COLO668 (cell line): Measurements from ENCODE around the gene GAL3ST3.
A peak's percentile ranks its signal among the peaks of the same experiment; 100 is the strongest.
"Not testable (repeated sequence)": the region's sequence is repeated elsewhere in the genome, so short reads cannot be mapped to it uniquely, and the experiment has no call there.

Experiments used
- DNase-seq: peaks from one replicate; lab custom pipeline; 2025; ENCODE audit not compliant: unreplicated experiment; lab: John Stamatoyannopoulos, UW

Gene GAL3ST3

DNA sequence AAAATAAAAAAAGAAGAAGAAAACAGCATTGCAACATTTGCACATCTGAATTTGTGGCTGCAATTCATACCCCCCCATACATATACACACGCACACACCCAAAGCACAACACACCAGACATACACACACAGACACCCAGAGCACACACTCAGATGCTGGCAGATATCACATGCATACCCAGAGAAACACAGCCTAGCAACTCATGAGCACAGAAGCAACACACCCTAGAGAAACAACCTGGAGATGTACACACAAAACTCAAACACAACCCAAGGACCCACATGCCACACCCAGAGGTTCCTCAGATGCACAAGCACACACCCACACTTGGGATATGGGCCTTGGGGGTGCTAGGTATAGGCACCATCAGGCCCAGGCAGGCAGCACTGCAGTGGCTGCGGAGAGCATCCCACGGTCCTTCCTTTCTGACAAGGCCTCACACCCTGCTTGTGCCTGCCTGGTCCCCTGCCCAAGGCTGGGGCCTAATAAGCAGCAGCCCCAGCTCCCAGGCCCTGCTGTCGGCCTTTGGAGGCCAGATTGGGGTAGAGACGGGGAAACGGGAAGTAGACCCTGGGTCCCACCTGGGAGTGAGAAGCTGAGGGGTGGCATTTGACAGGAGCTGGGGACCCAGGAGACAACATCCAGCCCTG is 34.0 kb downstream of the GAL3ST3 start:
- no peak for DNase-seq

DNA sequence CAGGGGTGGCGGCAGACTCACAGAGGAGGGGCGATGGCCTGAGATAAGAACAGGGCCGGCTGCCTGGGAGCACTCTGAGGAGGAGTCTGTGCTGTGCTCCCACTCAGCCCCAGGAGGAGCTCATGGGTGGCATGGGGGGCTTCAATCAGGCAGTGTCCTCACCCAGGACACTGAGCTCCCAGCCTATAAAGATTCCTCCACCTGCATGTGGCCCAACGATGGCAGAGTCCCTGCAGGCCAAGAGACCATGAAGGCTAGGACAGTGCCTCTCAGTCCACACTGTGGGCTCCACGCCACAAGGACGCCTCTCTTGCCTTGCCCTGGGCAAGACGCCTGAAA is 35.2 kb downstream of the GAL3ST3 start:
- no peak for DNase-seq

DNA sequence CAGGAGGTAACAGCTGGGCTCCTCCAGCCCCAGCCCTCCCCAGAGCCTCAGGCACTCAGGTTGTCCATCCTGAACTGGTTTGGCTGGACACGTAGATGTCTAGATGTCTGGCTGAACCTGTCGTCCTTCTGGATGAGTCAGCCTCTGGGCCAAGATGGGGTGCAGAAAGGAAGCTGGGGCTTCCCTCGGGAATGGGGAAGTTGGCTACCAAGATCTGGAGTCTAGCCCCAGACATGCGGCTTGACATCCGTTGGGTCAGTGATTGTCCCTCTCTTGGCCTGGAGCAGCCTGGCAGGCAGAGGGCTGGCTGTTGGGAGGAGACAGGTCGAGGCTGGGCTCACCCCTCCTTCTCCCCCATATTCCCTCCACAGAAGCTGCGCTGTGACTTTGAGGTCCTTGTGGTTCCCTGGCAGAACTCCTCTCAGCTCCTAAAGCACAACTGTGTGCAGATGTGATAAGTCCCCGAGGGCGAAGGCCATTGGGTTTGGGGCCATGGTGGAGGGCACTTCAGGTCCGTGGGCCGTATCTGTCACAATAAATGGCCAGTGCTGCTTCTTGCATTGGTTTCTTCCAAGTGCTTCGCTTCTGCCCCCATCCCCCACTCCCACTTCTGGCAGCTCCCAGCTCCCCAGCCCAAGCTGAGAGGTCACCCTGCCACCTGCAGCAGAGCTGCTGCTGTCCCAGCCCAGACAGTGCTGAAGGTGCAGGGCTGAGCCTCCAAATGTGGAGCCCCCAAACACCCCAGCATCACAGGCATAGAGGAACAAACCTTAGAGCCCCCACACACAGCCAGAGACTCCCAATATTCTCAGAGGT is 35.8 kb downstream of the GAL3ST3 start:
- no peak for DNase-seq

DNA sequence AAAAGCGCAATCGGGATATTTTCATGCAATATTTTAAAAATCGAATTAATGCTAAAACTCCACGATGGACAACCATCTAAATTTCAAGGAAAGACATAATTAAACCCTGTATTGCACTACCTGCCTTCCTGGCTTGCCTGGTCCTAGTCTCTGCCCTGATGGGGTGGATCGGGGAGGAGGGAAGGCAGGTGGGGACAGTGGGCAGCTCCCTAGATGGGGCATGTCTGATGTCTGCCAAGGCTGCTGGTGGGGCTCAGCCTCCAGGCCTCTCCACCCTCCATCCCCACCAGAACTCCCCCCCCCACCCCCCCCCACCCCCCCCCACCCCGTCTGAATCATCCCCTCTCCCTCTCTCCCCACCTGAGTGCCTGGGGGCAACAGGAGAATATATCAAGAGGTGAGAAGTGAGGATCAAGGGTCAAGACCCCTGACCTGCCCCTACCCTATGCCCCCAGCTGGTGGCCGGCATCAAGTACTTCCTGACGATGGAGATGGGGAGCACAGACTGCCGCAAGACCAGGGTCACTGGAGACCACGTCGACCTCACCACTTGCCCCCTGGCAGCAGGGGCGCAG is 36.5 kb downstream of the GAL3ST3 start:
- no peak for DNase-seq

DNA sequence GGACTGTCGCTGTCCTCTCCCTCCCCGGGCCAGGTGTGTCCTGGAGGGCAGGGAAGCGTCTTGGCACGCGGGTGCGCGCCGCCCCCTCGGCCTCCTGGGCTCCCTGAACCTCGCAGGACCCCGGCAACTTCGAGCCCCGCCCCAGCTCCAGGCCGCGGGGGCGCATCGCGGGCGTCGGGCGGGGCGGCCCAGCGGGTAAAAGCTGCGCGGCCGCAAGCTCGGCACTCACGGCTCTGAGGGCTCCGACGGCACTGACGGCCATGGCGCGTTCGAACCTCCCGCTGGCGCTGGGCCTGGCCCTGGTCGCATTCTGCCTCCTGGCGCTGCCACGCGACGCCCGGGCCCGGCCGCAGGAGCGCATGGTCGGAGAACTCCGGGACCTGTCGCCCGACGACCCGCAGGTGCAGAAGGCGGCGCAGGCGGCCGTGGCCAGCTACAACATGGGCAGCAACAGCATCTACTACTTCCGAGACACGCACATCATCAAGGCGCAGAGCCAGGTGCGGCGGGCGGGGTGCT is 37.1 kb downstream of the GAL3ST3 start, which contains the start of gene CST6:
TSS of gene CST6 (plus strand) at position 224 of the 519 bp plus-strand sequence. CDS start at position 261, 37 bp downstream.
- peak; percentile 60 for DNase-seq

DNA sequence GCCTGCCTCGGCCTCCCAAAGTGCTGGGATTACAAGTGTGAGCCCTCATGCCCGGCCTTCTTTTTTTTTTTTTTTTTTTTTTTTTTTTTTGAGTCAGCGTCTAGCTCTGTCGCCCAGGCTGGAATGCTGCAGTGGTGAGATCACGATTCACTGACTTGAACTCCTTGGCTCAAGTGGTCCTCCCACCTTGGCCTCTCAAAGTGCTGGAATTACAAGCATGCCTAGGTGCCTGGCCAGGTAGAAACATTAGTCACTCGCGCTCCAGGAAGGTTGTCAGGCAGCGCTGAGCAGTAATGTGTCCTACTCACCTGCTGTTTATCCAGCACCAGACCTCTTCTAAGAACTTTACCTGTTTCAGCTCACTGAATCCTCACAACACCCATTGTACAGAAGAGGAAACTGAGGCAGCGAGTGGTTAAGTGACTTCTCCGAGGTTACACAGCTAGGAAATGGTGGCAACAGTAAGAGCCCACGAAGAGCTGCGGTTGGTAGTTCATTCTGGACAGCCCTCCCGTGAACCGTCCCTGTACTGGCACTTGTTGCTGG is 37.6 kb downstream of the GAL3ST3 start:
- no peak for DNase-seq

DNA sequence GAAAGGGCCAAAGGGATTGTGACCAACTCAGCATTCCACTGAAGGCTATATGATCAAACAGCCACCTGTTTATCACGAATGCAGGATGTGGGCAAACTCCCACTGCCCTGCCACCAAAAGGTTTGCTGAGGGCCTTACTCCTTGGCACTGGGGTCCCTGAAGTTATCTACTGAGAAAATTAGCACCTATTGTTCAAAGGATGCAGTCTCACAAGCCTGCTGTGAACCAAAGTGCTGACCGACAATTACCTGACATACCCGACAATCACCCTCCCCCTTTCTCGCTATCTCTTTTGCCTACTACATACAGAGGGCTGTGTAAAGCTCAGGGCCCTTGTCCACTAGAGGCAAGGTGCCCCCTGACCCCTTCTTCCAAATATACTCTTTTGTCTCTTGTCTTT is 38.9 kb downstream of the GAL3ST3 start:
- DNase-seq, result not testable (repeated sequence)

DNA sequence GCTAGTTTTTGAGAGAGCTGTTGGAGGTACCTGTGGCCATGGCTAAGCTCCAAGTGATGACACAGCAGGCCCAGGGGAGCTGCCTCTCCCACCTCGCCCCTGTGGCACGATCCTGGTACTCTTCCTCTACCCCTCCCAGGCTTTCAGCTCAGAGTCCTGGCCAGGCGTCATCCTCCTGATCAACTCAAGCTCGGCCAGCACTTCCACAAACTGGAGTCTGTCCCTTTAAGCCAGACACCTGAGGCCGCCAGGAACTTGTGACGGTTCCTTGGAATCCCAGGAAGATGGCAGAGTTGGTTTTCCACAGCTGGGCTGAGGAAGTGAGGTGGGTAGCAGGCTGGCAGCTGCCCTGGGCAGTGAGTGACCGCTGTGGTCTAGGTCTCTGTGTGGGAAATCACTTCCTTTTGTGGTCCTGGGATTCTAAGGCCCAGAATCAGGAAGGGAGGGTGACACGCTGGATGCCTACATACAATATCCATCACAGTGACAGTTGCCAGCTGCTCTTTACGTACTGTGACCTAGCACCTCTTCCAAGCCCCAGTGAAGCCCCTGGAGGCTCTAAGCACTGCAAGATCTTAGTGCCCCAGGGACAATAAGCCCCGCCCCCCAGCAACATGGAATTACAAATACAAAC is 40.4 kb downstream of the GAL3ST3 start:
- peak; percentile 14 for DNase-seq

DNA sequence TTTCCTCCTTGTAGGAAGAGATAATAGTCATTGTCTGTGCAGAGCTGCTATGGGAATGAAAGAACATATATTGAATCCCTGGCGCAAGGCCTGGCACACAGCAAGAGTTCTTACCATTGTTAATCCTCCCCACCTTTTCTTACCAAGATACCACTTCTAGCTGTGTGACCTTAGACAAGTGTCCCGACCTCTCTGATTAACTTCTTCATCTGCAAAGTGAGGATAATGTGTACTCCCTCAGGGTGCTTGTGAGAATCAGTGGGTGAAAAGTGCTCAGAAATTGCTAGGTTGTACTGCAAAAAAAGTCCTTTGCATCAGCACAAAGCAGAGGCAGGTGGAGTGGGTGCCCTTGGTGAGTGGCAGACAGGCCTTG is 40.9 kb downstream of the GAL3ST3 start:
- DNase-seq, result no peak

DNA sequence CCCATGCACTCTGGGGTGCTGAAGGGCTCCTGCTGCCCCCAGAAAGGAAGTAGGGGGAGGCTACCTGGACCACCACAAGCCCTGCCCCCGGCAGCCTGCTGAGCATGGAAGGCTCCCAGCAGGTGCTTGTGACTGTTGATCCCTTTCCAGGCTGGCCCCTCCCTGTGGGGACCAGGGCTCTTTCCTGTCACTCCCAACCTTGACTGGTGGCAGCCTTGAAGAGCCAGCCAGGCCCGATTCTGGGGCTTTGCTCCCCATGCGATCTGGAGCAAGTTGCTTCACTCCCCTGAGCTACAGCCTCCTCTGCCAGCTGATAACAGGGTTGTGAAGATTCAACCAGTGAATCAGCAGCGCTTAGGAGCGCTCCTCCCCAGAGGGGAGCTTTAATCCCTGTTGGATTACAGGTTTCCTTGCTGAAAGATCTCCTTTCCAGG is 41.7 kb downstream of the GAL3ST3 start:
- DNase-seq, result peak; percentile 22

DNA sequence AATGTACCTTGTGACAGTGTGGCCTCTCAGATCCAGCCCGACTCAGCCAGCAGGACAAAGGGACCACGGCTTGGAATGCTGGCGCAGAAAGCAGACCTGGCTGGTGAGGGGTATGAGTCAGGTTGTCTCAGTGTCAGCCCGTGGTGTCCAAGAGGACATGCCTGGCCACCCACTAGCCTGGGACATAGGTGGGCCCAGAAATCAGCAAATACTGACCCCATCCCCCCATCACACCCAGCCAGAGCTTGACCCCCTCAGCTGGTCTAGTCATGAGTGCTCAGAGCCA is 42.1 kb downstream of the GAL3ST3 start:
- DNase-seq, result no peak

DNA sequence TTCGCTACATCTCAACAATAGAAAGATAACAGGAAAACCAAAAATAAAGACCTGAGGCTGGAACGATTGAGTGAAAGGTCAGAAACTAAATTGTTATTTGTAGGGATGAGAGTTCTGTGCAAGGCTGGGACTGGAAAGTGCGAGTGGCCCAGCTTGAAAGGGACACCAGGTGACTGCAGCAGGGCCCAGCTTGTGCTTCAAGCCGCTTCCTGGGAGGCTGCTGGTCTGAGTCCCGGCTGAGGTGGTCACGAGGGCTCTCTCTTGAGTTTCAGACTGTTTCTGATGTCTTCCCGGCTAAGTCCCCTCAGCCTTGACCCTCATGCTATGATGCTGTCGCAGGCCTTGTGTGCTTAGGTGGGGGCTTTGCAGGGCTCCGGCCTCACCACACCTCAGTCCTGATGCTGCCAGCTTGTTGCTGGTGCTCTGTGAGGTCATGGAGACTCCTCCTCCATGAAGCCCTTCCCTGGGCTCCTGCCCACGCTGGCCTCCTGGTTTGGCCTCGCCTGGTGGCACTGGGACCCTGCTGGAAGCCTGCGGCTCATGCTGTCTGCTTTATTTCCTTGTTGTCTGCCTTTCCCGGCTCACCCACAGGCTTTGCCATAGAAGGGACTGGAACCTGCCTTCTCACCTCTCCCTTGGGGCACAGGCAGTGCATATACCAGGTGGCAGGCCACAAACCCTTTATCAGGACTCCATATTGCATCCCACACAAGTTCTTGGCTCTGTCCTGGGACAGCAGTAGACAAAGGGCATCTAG is 42.6 kb downstream of the GAL3ST3 start:
- no peak for DNase-seq

DNA sequence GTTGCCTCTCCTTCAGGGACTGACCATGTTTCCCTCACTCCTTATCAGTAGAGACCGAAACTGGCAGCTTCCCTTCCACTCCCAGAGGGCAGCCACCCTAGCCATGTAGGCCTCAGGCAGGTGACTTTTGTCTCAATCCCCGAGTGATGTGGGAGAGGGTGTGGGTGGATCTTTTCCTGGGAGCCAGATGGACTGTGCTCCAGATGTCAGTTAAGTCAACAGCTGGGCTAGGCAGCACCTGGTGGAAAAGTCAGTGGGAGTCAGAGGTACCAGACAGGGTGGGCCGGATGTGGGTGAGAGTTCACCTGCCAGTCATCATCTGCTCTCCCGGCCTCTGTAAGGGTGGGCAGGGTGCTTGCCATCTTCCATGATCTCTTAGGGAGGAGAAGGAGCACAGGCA is 44.8 kb downstream of the GAL3ST3 start:
- peak; percentile 24 for DNase-seq

DNA sequence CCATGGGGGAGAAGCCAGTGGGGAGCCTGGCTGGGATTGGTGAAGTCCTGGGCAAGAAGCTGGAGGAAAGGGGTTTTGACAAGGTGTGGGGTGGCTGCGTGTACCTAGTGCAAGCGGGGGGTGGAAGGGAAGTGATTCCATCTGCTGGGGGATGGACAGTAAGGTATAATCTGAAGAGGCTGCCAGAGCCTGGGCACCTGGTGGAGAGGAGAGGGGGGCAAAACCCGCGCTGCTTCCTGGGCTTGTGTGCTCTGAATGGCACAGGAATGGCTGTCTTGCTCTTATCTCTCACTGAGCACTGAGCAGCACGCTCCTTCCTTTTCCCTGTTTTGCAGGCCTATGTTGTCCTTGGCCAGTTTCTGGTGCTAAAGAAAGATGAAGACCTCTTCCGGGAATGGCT is 45.7 kb downstream of the GAL3ST3 start:
- peak; percentile 20 for DNase-seq

DNA sequence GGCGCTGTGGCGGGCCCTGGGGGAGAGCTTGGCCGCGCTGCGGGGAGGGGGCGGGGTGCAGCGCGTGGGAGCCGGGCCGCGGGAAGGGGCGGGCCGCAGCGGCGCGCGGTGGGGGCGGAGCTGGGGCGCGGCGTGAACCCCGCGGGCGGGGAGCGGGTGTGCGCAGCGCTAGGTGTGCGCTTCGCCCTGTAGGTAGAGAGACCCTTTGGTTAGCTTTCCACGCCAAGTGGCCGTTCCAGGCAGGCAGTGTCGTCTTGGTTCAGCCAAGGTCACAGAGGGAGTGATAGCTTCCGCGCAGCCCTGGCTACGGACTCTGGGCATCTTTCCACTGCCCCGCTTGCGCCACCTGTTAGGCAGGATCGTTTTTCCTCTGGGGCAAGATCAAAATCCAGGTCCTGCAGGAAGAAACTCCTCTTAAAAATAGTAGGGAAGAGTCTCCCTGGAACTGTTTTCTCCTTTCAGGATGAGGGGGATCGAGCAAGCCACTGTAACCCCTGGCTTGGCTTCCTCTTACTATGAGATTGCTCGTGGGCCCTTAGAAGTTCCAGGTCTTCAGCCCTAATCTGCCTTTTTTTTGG is 46.2 kb downstream of the GAL3ST3 start:
- DNase-seq, result peak; percentile 81

DNA sequence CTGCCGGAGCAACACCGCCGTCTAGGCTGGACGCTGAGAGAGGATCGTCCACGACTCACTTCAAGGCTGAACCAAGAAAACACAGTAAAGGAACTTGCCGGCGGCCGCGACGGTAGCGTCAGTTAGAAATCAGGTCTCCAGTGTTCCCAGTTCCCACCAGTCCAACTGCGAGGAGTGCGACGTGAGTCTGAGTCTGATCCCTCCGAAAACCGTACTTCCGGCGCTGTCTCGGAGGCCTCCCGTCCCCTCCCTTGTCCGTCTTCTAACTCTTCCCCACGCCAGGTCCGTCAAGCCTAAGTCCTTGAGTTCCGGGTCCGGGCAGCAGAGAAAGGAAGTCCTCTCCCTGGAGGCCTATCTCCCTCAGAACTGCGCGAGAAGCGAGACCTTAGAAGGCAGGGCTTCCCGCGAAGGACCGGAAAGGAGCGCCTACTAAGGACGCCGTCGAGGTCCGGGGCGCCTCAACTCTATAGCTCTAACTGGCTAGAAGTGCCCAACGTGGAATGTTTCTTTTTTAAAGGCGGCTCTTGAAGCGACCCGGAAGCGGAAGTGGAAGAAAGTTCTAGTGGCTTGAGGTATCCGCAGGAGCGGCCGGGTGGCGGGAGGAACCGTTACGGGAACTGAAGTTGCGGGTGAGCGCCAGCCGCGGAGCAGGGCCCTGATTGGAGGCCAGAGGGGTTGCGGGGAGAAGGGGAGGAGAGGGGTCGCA is 46.9 kb downstream of the GAL3ST3 start, which contains the start of the genes BANF1 and EIF1AD:
TSS of gene BANF1 (plus strand) at position 562 of the 706 bp plus-strand sequence. CDS start 748 bp downstream, outside the sequence.
TSS of gene EIF1AD (minus strand) at position 216 of the 706 bp plus-strand sequence. CDS start 1,768 bp downstream, outside the sequence.
- peak; percentile 96 for DNase-seq

DNA sequence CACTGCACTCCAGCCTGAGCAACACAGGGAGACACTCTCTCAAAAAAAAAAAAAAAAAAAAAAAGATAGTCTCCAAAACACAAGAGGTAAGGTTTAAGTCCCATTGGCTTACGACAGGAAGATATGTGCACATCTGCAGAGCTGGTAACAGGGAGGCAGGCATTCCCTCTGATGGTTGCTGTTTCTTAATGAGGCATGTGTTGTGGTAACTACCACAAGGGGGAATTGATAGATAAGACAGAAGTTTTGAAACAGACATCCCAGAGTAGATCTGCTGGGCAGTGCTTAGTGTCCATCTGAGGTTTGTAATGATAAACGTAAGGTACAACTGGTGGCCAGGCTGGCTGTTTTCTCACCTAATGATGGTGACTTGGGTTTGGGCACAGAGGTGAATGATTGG is 51.7 kb downstream of the GAL3ST3 start:
- DNase-seq, result no peak

DNA sequence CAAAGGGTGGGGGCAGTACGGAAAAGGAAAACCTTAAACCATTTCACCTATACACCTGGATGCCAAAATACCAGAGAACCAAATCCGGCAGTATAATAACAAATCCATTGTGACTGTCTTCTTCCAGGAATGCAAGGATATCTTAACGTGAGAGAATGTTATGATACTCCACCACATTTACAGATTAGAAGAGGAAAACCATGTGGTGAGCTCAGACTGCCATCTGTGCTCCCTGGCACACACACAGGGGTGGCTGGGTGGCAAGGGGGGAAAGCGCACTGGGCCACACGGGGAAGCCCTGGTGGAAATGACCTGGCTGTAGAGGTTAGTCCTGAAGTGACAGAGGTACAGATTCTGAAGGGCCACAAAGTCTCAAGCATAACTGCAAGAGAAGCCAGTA is 56.9 kb downstream of the GAL3ST3 start:
- no peak for DNase-seq
